GM19455 (cell line): ENCODE measurements around the gene MRPL47.

Source experiments
- ATAC-seq: cut with Tn5 transposase; IDR thresholded peaks from one replicate; pipeline ENCODE4 v1.9.1; 2021; ENCODE audit not compliant: unreplicated experiment

MRPL47 gene

DNA sequence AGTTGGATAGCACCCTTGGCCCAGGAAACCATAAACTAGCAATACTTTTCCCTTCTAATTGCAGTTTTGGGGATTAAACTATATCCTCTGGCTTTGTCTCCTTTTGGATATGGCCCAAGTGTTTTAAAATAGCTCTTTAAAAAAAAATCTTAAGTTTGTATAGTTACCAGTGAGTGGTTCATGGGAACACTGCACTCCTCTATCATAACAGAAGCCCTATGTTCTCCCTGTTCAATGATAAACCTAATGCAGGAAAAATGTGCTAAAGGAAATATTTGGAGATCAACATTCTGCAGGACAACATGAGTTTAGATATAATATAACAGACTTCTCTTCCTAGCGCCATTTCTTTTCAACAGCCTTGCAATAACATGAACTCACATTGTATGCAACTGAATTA lies 13.1 kb downstream of the MRPL47 start:
- ATAC-seq: no peak

GRCh38 chr3:179590669-179591068 lies 13.8 kb downstream of the MRPL47 start:
- no peak for ATAC-seq

DNA sequence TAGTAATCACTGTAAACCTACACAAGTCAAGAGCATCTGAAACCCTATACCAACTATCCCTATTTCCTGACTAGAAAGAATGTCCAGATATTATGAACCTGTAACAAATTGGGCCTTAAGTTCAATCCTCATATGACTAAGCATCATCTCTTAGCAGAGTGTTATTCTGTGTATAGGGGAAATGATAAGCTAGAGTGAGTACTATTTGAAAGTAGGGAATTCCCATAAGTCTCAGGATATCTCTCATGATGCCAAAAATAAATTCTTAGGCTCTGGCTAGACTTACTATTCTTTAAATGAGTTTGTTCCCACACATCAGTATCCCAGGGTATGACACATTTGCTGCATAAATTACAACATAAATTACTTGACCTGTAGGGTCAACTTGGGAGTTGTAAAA lies 15.3 kb downstream of the MRPL47 start:
- ATAC-seq: no peak

- no peak for ATAC-seq
Measured at GRCh38 chr3:179580992-179581391, 23.4 kb downstream of the MRPL47 start.

DNA sequence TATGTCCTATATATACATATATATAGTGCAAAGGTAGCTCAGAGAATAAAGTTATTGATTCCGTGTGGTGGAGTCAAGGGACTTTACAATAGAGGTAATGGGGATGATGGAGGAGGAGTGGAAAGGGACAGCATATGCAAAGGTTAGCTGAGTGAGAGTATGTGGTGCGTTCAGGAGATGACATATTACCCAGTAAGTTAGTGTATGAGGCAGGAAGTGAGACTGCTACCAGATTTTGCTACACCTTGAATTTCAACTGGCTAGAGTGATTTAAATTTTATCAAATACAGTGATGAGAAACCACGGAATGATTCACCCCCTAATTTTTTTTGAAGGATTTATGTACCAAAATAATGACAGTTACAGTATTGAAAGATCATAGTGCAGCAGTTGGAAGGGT lies 38.9 kb downstream of the MRPL47 start:
- ATAC-seq: no peak

DNA sequence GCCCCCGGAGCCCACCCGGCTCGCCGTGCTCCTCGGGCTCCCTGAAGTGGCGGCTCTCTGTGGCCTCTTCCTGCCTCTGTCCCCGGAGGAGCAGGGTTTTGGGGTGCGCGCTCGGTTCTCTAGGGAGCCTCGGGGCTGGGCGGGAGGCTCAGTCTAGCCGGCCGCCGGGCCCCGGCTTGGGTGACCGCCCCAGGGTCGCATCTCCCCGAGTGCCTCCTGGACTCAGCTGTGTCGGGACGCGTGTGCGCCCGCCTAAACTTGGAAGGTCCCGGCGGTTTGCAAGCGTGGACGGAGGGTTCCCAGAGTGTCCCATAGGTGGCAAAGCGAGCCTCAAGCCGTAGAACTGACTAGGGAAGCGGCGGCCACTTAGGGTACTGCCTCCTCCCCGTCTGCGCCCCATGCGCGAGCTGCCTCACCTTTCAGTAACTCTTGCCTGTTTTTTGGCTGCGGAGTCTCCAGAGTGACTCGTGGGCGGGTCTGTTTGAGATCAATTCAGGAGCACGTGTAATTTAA lies 41.1 kb downstream of the MRPL47 start:
- peak; percentile 51 for ATAC-seq

- ATAC-seq: peak; percentile 95
Measured at GRCh38 chr3:179562591-179563270, 41.7 kb downstream of the MRPL47 start, which contains the start of gene ACTL6A. ACTL6A (plus strand) TSS chr3:179562926; CDS start chr3:179563093, 167 bp downstream.

DNA sequence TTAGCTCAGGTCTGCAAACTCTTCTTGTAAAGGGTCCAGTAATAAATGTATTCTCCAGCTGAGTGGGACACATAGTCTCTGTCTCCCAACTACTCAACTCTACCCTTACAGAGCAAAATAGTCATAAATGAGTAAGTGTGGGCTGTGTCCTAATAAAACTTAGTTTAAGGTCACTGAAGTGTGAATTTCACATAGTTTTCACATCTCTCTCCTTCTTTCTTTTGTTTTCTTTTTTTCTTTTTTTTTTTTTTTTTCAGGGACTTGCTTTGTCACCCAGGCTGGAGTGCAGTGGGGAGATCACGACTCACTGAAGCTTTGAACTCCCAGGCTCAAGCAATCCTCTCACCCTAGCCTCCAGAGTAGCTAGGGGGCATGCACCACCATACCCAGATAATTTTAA lies 43.6 kb downstream of the MRPL47 start:
- no peak for ATAC-seq

- ATAC-seq: no peak
Measured at GRCh38 chr3:179558742-179559364, 45.6 kb downstream of the MRPL47 start.

- no peak for ATAC-seq
Measured at GRCh38 chr3:179551349-179552105, 52.9 kb downstream of the MRPL47 start.

DNA sequence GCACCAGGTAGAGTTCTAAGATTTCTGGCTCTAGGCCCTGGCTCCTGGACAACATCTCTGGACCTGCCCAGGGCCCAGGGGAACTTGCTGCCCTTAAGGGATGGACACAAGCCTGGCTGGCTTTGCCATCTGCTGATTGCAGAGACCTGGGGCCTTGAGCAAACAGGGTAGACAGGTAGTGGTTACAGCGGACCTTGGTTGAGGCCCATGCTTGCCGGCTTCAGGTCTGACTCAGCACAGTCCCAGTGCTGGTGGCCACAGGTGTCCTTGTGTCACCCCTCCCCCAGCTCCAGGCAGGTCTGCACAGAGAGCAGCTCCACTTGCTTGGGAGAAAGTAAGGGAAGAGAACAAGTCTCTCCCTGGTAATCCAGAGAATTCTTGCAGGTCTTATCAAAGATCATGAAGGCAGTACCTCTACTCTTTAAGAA lies 57.6 kb downstream of the MRPL47 start:
- ATAC-seq: no peak

GRCh38 chr3:179544981-179545645 lies 59.3 kb downstream of the MRPL47 start:
- no peak for ATAC-seq

- no peak for ATAC-seq
Measured at GRCh38 chr3:179542375-179542774, 62.1 kb downstream of the MRPL47 start.

DNA sequence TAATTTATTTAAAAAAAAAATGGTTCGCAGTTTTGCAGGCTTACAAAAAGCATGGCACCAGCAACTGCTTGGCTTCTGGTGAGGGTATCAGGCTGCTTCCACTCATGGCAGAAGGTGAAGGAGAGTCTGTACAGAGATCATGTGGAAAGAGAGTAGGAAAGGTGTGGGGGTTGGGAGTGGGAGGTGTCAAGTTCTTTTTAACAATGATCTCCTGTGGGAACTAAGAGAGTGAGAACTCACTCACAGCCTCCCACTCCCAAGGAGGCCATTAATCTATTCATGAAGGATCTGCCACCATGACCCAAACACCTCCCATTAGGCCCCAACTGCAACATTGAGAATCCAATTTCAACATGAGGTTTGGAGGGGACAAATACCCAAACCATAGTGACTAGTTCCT lies 62.8 kb downstream of the MRPL47 start:
- ATAC-seq: no peak

GRCh38 chr3:179541094-179541493 lies 63.3 kb downstream of the MRPL47 start:
- ATAC-seq: no peak
